CD4-positive, alpha-beta T cell (primary cell): ENCODE data around the gene BAG1. TPM values are rescaled to one million over a fixed set of nuclear protein-coding genes. Genes with fewer than 3 reads are reported as not detected.

ENCODE experiments used
- ATAC-seq: fragments of 200-7000 bp; cut with Tn5 transposase; one replicate; pipeline ENCODE4 v1.10.0; 2022; ENCODE audit warnings: mild to moderate bottlenecking; ENCODE audit not compliant: poor library complexity
- CTCF ChIA-PET: fragments of 350-600 bp; sonication (Branson Sonifier 250); formaldehyde crosslinking; loops from one replicate; lab custom pipeline; 2021; ENCODE audit warnings: antibody characterized with exemption, inconsistent platforms; lab: Charles Lee
- POLR2A ChIA-PET: fragments of 350-600 bp; sonication (Branson Sonifier 250); formaldehyde crosslinking; loops from one replicate; lab custom pipeline; 2021; ENCODE audit warnings: antibody characterized with exemption, inconsistent platforms; lab: Charles Lee
- DNase-seq, 14 experiments: peaks; one replicate each; pipeline ENCODE4 v3.0.0-alpha.2; 2013 to 2020; ENCODE audit warnings: mixed read lengths in 2 of 14
- H3K27ac ChIP-seq, 2 donors: one replicate each; pipeline versions ENCODE4 v1.5.1 to v1.7.0; 2013; ENCODE audit warnings: low read length in 2 of 2, low read depth in 1 of 2, mild to moderate bottlenecking in 1 of 2
- H3K27me3 ChIP-seq, 2 experiments: 1 replicate in 1 of 2; 2 replicates in 1 of 2; pipeline versions ENCODE4 v1.6.1 to v1.7.0; 2013; ENCODE audit warnings: low read length in 2 of 2, control low read depth in 1 of 2, mild to moderate bottlenecking in 1 of 2, moderate library complexity in 1 of 2; ENCODE audit not compliant: insufficient read depth in 2 of 2, control insufficient read depth in 1 of 2
- H3K36me3 ChIP-seq: one replicate; pipeline ENCODE4 v1.6.1; 2013; ENCODE audit warnings: low read length, control low read depth; ENCODE audit not compliant: insufficient read depth
- H3K4me1 ChIP-seq: one replicate; pipeline ENCODE4 v1.6.1; 2013; ENCODE audit warnings: low read length, control low read depth; ENCODE audit not compliant: insufficient read depth
- H3K4me3 ChIP-seq: one replicate; pipeline ENCODE4 v1.5.1; 2013; ENCODE audit warnings: mild to moderate bottlenecking, low read length, moderate library complexity
- H3K9me3 ChIP-seq, 2 experiments: 1 replicate in 1 of 2; 2 replicates in 1 of 2; pipeline versions ENCODE4 v1.6.1 to v1.7.0; 2013; ENCODE audit warnings: low read length in 2 of 2, mild to moderate bottlenecking in 2 of 2, control low read depth in 1 of 2, moderate library complexity in 1 of 2; ENCODE audit not compliant: control insufficient read depth in 1 of 2, insufficient read depth in 1 of 2
- H3K27ac Mint-ChIP-seq: one replicate; pipeline ENCODE4 v1.8.0; 2020; ENCODE audit warnings: mixed read lengths
- H3K27me3 Mint-ChIP-seq: one replicate; pipeline ENCODE4 v1.8.0; 2021; ENCODE audit warnings: mixed read lengths
- H3K36me3 Mint-ChIP-seq: one replicate; pipeline ENCODE4 v1.8.0; 2021; ENCODE audit warnings: low read depth, mixed read lengths
- H3K4me1 Mint-ChIP-seq: one replicate; pipeline ENCODE4 v1.8.0; 2021; ENCODE audit warnings: low read depth, mixed read lengths
- H3K4me3 Mint-ChIP-seq: one replicate; pipeline ENCODE4 v1.8.0; 2020; ENCODE audit warnings: mild to moderate bottlenecking, mixed read lengths
- H3K9me3 Mint-ChIP-seq: one replicate; pipeline ENCODE4 v1.8.0; 2020; ENCODE audit warnings: mixed read lengths
- CTCF ChIP-seq: fragments of 200-600 bp; IDR thresholded peaks from one replicate; pipeline ENCODE4 v1.8.0; 2022; ENCODE audit warnings: antibody characterized with exemption, mild to moderate bottlenecking
- intact Hi-C, 2 experiments: fragments of 100-400 bp; cut with DNase I in 1 of 2; cut with micrococcal nuclease in 1 of 2; formaldehyde crosslinking; loops; one replicate each; pipeline versions ENCODE4 v1.15.1 to v1.9.0; 2023 to 2025; cut with DNase I, micrococcal nuclease
- total RNA-seq, 174 experiments: library from RNA in 2 of 174; stranded (reverse) in 2 of 174; gene quantifications; one replicate each; pipeline ENCODE4 v1.2.3 and lab custom pipeline; 2021 to 2026

The BAG1 gene
- total RNA-seq, 2 experiments from 2014 or later, result 58.0 to 61.4 TPM

GRCh38 chr9:33231623-33231942, 32.9 kb downstream of the BAG1 start:
- Mint-ChIP-seq H3K36me3 (no peaks in the 10 kb centered on the region), H3K27me3 (no peaks in the 10 kb centered on the region), H3K27ac (no peak overlapping the region), H3K9me3 (no peaks in the 10 kb centered on the region), H3K4me1 (no peaks in the 10 kb centered on the region), H3K4me3 (no peak overlapping the region)
- Histone ChIP-seq H3K27ac (no peak overlapping the region), H3K27me3 (peaks cover 0 to 2% of the 10 kb centered on the region in 2 experiments), H3K36me3 (no peaks in the 10 kb centered on the region), H3K4me1 (no peaks in the 10 kb centered on the region), H3K9me3 (no peaks in the 10 kb centered on the region), H3K4me3 (no peak overlapping the region)
- no peak for TF ChIP-seq CTCF
- ChIA-PET CTCF (no interaction called here), POLR2A (no interaction called here)
- intact Hi-C loops, result no loop called here
- ATAC-seq, result no peak
- no peak for DNase-seq

- intact Hi-C loops, result no loop called here
- Histone ChIP-seq H3K4me3 (no peak overlapping the region), H3K27me3 (no peaks in the 10 kb centered on the region), H3K36me3 (no peaks in the 10 kb centered on the region), H3K27ac (no peak overlapping the region), H3K4me1 (no peaks in the 10 kb centered on the region), H3K9me3 (no peaks in the 10 kb centered on the region)
- H3K4me1 Mint-ChIP-seq, result peaks cover under 1% of the 10 kb centered on the region
- DNase-seq (no peak), ATAC-seq (no peak)
- H3K9me3 Mint-ChIP-seq, result no peaks in the 10 kb centered on the region
- POLR2A ChIA-PET, result no interaction called here
- CTCF ChIA-PET, result no interaction called here
- H3K36me3 Mint-ChIP-seq, result no peaks in the 10 kb centered on the region
- no peak for TF ChIP-seq CTCF
- H3K27ac Mint-ChIP-seq, result no peak overlapping the region
- H3K4me3 Mint-ChIP-seq, result no peak overlapping the region
- no peaks in the 10 kb centered on the region for H3K27me3 Mint-ChIP-seq
These were observed 33.5 kb downstream of the BAG1 start for GRCh38 chr9:33230756-33231622.

DNA sequence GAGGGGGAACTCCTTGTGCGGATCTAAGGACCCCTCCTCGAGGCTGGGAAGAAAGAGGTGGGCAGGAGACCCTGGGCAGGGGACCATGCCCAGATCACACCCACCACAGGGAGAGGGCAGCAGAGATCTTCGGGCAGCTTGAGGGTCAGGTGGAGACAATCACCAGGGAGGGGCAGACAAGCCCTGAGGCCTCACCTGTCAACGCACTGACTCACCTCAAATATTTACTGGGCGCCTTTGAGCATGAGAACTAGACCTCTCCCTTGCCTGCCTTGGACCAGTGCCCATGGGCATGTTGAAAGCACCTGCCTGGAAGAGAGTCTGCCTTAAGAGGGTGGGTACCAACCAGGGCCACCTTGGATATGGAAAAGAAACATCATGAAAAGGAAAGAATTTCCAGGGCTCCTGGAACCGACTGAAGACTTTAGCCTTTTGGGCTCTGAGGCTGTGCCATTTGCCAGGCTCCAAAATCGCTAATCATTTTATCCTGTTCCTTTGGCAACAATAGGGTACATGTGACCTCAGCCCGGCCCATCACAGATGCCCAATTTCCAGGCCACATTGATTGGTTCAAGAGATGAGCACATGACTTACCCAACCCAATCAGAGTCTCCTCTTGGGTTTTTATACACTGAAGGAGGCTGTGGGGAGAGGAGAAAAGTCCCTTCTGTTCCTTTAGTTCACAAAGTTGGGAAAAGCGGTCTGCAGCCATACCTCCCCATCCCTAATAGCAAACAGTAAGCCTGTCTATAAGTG, 35.0 kb downstream of the BAG1 start:
- Histone ChIP-seq H3K36me3 (no peaks in the 10 kb centered on the region), H3K4me1 (peaks cover 3% of the 10 kb centered on the region), H3K4me3 (no peak overlapping the region), H3K27ac (no peak overlapping the region), H3K9me3 (no peaks in the 10 kb centered on the region), H3K27me3 (no peaks in the 10 kb centered on the region)
- DNase-seq (no peak), ATAC-seq (no peak)
- no peak overlapping the region for H3K27ac Mint-ChIP-seq
- no peaks in the 10 kb centered on the region for H3K27me3 Mint-ChIP-seq
- no peak overlapping the region for H3K4me3 Mint-ChIP-seq
- H3K9me3 Mint-ChIP-seq, result no peaks in the 10 kb centered on the region
- H3K36me3 Mint-ChIP-seq, result no peaks in the 10 kb centered on the region
- POLR2A ChIA-PET, result no interaction called here
- H3K4me1 Mint-ChIP-seq, result peaks cover 9% of the 10 kb centered on the region
- TF ChIP-seq CTCF, result no peak
- CTCF ChIA-PET, result no interaction called here
- intact Hi-C loops, result loop anchor here (5.0 to 10.0 kb wide), 3 partner anchors 62 to 647 kb away; partner anchors contain the start of gene B4GALT1 (in 1 of the 2)
